NB4 (cell line): ENCODE measurements around the gene CCNG1.

Source experiments
- DNase-seq: peaks from one replicate; pipeline ENCODE4 v3.0.0; 2010; ENCODE audit warnings: low read depth
- H3K4me3 ChIP-seq: one replicate; pipeline ENCODE4 v1.5.1; 2011; ENCODE audit warnings: mild to moderate bottlenecking, low read depth, low read length, moderate library complexity
- MYC ChIP-seq: IDR thresholded peaks from 2 replicates; pipeline ENCODE4 v1.6.1; 2011; ENCODE audit warnings: low read depth, low read length
- POLR2A ChIP-seq: IDR thresholded peaks from 2 replicates; pipeline ENCODE4 v1.6.1; 2011; ENCODE audit warnings: mild to moderate bottlenecking; ENCODE audit not compliant: insufficient read length; ENCODE audit errors: extremely low read depth
- TF ChIP-seq, protein P1 (sequence below): IDR thresholded peaks from 2 replicates; pipeline ENCODE4 v1.6.1; 2011; ENCODE audit warnings: low read depth, low read length
- TF ChIP-seq, protein P2 (sequence below): IDR thresholded peaks from one replicate; pipeline ENCODE4 v1.5.1; 2012; ENCODE audit warnings: low read depth, low read length

CCNG1 gene

DNA sequence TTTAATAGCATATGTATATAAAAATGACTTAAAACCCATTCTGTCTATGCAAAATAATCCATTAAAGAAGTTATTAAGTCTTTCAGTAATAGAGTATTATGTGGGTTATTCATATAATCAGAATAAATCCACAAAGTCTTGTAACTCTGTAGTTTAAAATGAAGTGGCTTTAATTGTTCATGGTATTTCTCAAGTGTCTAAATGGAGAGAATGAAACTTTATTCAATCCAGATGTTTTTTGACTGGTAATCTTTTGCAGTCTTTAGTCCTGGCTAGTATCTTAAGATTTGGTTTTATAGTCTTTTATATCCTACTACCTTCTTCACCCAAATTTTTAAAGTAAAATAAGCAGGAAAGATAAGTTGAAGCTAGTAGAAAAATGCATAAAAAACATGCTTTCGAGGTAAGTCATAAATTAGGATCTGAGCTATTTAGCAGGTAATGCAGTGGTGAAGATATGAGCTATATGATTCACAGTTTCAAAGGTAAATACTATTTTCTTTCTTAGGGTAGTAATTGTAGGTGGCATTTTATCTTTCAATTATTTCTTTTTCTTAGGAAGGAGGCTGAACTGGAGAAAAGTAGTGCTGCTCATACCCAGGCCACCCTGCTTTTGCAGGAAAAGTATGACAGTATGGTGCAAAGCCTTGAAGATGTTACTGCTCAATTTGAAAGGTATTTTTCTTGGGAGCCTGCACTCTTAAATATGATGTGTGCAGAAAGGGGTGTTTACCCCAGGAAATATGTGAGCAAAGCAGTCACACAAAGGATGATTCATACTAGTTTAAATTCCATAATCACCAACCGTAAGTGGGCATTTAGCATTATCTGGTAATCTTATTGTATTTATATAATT, 41.0 kb downstream of the CCNG1 start:
- no peak overlapping the region for H3K4me3 ChIP-seq
- TF ChIP-seq, protein P1, sequence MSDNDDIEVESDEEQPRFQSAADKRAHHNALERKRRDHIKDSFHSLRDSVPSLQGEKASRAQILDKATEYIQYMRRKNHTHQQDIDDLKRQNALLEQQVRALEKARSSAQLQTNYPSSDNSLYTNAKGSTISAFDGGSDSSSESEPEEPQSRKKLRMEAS: no peak
- TF ChIP-seq, protein P2, sequence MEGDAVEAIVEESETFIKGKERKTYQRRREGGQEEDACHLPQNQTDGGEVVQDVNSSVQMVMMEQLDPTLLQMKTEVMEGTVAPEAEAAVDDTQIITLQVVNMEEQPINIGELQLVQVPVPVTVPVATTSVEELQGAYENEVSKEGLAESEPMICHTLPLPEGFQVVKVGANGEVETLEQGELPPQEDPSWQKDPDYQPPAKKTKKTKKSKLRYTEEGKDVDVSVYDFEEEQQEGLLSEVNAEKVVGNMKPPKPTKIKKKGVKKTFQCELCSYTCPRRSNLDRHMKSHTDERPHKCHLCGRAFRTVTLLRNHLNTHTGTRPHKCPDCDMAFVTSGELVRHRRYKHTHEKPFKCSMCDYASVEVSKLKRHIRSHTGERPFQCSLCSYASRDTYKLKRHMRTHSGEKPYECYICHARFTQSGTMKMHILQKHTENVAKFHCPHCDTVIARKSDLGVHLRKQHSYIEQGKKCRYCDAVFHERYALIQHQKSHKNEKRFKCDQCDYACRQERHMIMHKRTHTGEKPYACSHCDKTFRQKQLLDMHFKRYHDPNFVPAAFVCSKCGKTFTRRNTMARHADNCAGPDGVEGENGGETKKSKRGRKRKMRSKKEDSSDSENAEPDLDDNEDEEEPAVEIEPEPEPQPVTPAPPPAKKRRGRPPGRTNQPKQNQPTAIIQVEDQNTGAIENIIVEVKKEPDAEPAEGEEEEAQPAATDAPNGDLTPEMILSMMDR: no peak
- TF ChIP-seq MYC: no peak
- no peak for TF ChIP-seq POLR2A
- no peak for DNase-seq

DNA sequence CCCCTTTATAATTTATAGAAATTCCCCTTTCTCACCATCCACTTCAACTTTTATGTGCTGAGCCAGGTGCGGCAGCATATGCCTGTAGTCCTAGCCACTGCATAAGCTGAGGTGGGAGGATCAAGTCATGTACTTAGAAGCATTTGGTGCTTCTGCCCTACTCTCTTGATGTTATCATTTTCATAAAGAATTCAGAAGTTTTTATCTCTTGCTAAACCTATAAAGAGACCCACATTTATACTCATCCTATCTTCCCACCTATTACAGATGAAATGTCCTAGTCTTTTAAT, 41.5 kb downstream of the CCNG1 start:
- no peak overlapping the region for H3K4me3 ChIP-seq
- no peak for DNase-seq
- no peak for TF ChIP-seq MYC
- TF ChIP-seq, protein P2: no peak
- no peak for TF ChIP-seq POLR2A
- TF ChIP-seq, protein P1: no peak

DNA sequence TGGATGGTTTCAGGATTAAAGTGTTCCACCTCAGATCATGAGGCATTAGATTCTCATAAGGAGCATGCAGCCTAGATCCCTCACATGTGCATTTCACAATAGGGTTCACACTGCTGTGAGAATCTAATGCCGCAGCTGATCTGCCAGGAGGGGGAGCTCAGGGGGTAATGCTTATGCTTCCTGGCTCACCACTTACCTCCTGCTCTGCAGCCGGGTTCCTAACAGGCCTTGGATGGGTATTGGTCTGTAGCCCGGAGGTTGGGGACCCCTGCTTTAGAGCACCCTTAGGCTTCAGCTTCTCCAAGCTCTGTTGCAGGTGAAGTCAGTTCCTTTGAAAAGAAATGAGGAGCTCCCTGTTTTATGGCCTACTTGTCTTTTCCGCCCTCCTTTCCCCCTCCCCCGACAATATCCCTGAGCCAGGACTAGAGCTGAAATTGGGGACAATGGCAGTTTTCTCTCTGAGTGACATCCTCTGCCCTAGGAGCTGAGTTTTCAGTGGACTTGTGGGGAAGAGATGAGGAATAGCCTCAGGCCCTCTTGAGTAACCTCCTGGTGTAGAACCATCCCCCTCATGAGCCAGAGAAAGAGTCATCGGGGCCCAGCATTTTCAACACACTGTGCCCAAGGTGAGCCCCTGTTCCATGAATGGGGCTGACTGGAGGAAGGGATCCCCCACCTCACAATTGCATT, 51.8 kb downstream of the CCNG1 start:
- no peak overlapping the region for H3K4me3 ChIP-seq
- TF ChIP-seq POLR2A (no peak), MYC (no peak)
- TF ChIP-seq, protein P1: no peak
- TF ChIP-seq, protein P2: peak; percentile 25

DNA sequence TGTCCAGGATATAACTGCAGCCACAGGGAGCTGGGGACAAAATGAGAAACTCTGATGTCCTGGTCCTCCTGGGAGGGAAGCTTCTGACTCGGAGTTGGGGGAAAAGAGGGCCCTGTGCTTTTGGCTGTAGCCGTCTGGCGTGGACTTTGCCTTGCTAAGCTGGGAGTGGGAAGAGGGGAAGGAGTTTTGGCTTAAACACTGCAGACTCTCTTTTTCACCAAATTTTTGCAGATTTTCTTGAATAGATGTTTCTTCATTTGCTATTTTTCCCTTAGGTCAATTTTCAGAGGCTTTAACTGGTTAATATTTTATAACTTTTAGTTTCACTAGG, 52.3 kb downstream of the CCNG1 start:
- TF ChIP-seq POLR2A: no peak
- no peak for TF ChIP-seq MYC
- TF ChIP-seq, protein P1: no peak
- TF ChIP-seq, protein P2: no peak
- H3K4me3 ChIP-seq: no peak overlapping the region
- no peak for DNase-seq

More for the DNA sequence above, 51.8 kb downstream of the CCNG1 start:
- peak; percentile 54 for DNase-seq
